Measurements from ENCODE around the gene LANCL3.

The LANCL3 gene

DNA sequence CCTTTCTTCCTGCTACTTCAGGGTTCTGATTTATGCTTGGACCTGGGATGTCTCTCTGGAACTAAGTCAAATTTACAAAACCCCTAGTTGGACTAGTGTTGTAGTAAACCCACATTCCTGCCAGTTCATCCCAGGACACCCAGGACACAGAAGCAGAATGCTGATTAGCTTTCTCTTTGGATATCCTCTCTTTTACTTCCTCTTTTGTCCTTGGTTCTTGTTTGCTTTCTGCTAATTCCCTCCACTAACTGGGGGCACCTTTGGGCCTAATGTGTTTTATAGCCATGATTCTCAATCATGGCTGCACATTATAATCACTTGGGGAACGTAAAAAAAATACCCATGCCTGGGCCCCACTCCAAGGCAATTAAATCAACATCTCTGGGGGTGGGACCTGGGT, 42.5 kb downstream of the LANCL3 start:
- no peak for ATAC-seq (ENCODE audit: low read depth)
- TF ChIP-seq, protein P1, sequence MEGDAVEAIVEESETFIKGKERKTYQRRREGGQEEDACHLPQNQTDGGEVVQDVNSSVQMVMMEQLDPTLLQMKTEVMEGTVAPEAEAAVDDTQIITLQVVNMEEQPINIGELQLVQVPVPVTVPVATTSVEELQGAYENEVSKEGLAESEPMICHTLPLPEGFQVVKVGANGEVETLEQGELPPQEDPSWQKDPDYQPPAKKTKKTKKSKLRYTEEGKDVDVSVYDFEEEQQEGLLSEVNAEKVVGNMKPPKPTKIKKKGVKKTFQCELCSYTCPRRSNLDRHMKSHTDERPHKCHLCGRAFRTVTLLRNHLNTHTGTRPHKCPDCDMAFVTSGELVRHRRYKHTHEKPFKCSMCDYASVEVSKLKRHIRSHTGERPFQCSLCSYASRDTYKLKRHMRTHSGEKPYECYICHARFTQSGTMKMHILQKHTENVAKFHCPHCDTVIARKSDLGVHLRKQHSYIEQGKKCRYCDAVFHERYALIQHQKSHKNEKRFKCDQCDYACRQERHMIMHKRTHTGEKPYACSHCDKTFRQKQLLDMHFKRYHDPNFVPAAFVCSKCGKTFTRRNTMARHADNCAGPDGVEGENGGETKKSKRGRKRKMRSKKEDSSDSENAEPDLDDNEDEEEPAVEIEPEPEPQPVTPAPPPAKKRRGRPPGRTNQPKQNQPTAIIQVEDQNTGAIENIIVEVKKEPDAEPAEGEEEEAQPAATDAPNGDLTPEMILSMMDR (IDR thresholded peaks at IDR 0.05; ENCODE audit: poor library complexity, severe bottlenecking), result no peak
- no peaks in the 10 kb centered on the region for H3K27me3 ChIP-seq (ENCODE audit: insufficient read depth, poor library complexity, severe bottlenecking)
- H3K4me3 ChIP-seq (ENCODE audit: severe bottlenecking), result no peak overlapping the region
- H3K27ac ChIP-seq (ENCODE audit: poor library complexity, severe bottlenecking), result no peak overlapping the region
- H3K36me3 ChIP-seq (ENCODE audit: low read depth), result no peaks in the 10 kb centered on the region
- H3K9me3 ChIP-seq (ENCODE audit: severe bottlenecking), result no peaks in the 10 kb centered on the region
- no peaks in the 10 kb centered on the region for H3K4me1 ChIP-seq (ENCODE audit: insufficient read depth, poor library complexity, severe bottlenecking)
- no peak for DNase-seq (ENCODE audit: low spot score)

- DNase-seq (ENCODE audit: low spot score) (no peak), ATAC-seq (ENCODE audit: low read depth) (no peak)
- Histone ChIP-seq H3K9me3 (ENCODE audit: severe bottlenecking) (no peaks in the 10 kb centered on the region), H3K27ac (ENCODE audit: poor library complexity, severe bottlenecking) (no peak overlapping the region), H3K36me3 (ENCODE audit: low read depth) (no peaks in the 10 kb centered on the region), H3K4me3 (ENCODE audit: severe bottlenecking) (no peak overlapping the region), H3K27me3 (ENCODE audit: insufficient read depth, poor library complexity, severe bottlenecking) (no peaks in the 10 kb centered on the region), H3K4me1 (ENCODE audit: insufficient read depth, poor library complexity, severe bottlenecking) (no peaks in the 10 kb centered on the region)
- TF ChIP-seq, protein P1 (IDR thresholded peaks at IDR 0.05; ENCODE audit: poor library complexity, severe bottlenecking), result no peak
Observed at GRCh38 chrX:37627602-37628001, 56.1 kb downstream of the LANCL3 start.

GRCh38 chrX:37638047-37638446, 66.6 kb downstream of the LANCL3 start:
- H3K4me3 ChIP-seq (ENCODE audit: severe bottlenecking), result no peak overlapping the region
- DNase-seq (ENCODE audit: low spot score) (no peak), ATAC-seq (ENCODE audit: low read depth) (no peak)
- H3K36me3 ChIP-seq (ENCODE audit: low read depth), result no peaks in the 10 kb centered on the region
- no peaks in the 10 kb centered on the region for H3K4me1 ChIP-seq (ENCODE audit: insufficient read depth, poor library complexity, severe bottlenecking)
- no peaks in the 10 kb centered on the region for H3K27me3 ChIP-seq (ENCODE audit: insufficient read depth, poor library complexity, severe bottlenecking)
- no peak overlapping the region for H3K27ac ChIP-seq (ENCODE audit: poor library complexity, severe bottlenecking)
- no peaks in the 10 kb centered on the region for H3K9me3 ChIP-seq (ENCODE audit: severe bottlenecking)
- TF ChIP-seq, protein P1 (IDR thresholded peaks at IDR 0.05; ENCODE audit: poor library complexity, severe bottlenecking), result no peak

GRCh38 chrX:37640142-37640541, 68.7 kb downstream of the LANCL3 start:
- ATAC-seq (ENCODE audit: low read depth) (no peak), DNase-seq (ENCODE audit: low spot score) (no peak)
- Histone ChIP-seq H3K4me3 (ENCODE audit: severe bottlenecking) (no peak overlapping the region), H3K27me3 (ENCODE audit: insufficient read depth, poor library complexity, severe bottlenecking) (no peaks in the 10 kb centered on the region), H3K27ac (ENCODE audit: poor library complexity, severe bottlenecking) (no peak overlapping the region), H3K36me3 (ENCODE audit: low read depth) (no peaks in the 10 kb centered on the region), H3K9me3 (ENCODE audit: severe bottlenecking) (no peaks in the 10 kb centered on the region), H3K4me1 (ENCODE audit: insufficient read depth, poor library complexity, severe bottlenecking) (peaks cover 12% of the 10 kb centered on the region)
- TF ChIP-seq, protein P1 (IDR thresholded peaks at IDR 0.05; ENCODE audit: poor library complexity, severe bottlenecking), result no peak

- Histone ChIP-seq H3K27me3 (ENCODE audit: insufficient read depth, poor library complexity, severe bottlenecking) (no peaks in the 10 kb centered on the region), H3K9me3 (ENCODE audit: severe bottlenecking) (no peaks in the 10 kb centered on the region), H3K4me1 (ENCODE audit: insufficient read depth, poor library complexity, severe bottlenecking) (peaks cover 12% of the 10 kb centered on the region), H3K4me3 (ENCODE audit: severe bottlenecking) (no peak overlapping the region), H3K27ac (ENCODE audit: poor library complexity, severe bottlenecking) (no peak overlapping the region), H3K36me3 (ENCODE audit: low read depth) (no peaks in the 10 kb centered on the region)
- TF ChIP-seq, protein P1 (IDR thresholded peaks at IDR 0.05; ENCODE audit: poor library complexity, severe bottlenecking), result no peak
- no peak for DNase-seq (ENCODE audit: low spot score)
- ATAC-seq (ENCODE audit: low read depth), result no peak
Observed at GRCh38 chrX:37641859-37642258, 70.4 kb downstream of the LANCL3 start.
